Measurements from ENCODE around the gene SYNDIG1.

GRCh38 chr20:24649787-24650490 is 180.5 kb downstream of the SYNDIG1 start:
- no peak for TF ChIP-seq RAD21 (conservative IDR thresholded peaks at IDR 0.05)
- no peak for TF ChIP-seq CTCF (IDR thresholded peaks at IDR 0.05; ENCODE audit: poor library complexity, severe bottlenecking)
- no peak for TF ChIP-seq POLR2AphosphoS5 (IDR thresholded peaks at IDR 0.05)
- TF ChIP-seq EP300 (conservative IDR thresholded peaks at IDR 0.05; ENCODE audit: poor library complexity, severe bottlenecking): no peak
- no peak for TF ChIP-seq TAF1 (IDR thresholded peaks at IDR 0.05; ENCODE audit: low read depth)
- TF ChIP-seq MXI1 (conservative IDR thresholded peaks at IDR 0.05; ENCODE audit: poor library complexity, severe bottlenecking): no peak
- no peak for TF ChIP-seq SMC3 (conservative IDR thresholded peaks at IDR 0.05; ENCODE audit: poor library complexity)
